Measurements from ENCODE around the gene OR10G2. TPM values are rescaled to one million over a fixed set of nuclear protein-coding genes. Genes with fewer than 3 reads are reported as not detected.

The OR10G2 gene, protein sequence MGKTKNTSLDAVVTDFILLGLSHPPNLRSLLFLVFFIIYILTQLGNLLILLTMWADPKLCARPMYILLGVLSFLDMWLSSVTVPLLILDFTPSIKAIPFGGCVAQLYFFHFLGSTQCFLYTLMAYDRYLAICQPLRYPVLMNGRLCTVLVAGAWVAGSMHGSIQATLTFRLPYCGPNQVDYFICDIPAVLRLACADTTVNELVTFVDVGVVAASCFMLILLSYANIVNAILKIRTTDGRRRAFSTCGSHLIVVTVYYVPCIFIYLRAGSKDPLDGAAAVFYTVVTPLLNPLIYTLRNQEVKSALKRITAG
- not detected for total RNA-seq (2021; ENCODE audit: unreplicated experiment)
- not detected in 2 replicates for polyA plus RNA-seq (2012)
- not detected for Bru-seq, nascent RNA
- not detected for BruChase-seq, experiment 1, labeled RNA remaining after a 6-hour chase
- BruChase-seq, experiment 2, labeled RNA remaining after a 2-hour chase, result not detected
- long read RNA-seq, result 0 reads

GRCh38 chr14:21634840-21635239 is at the start of gene OR10G2:
TSS of gene OR10G2 (minus strand) at chr14:21634940. CDS start at chr14:21634842, 98 bp downstream.
- Histone ChIP-seq H3K79me2 (ENCODE audit: insufficient read depth, low read length) (no peaks in the 10 kb centered on the region), H3K4me1 (ENCODE audit: control insufficient read depth in 1 of 2, insufficient read depth in 2 of 2, low read length in 2 of 2) (no peaks in the 10 kb centered on the region), H3K4me3 (replicated peaks in 1 of 2; ENCODE audit: low read depth in 1 of 2, low read length in 2 of 2) (no peak within 1 kb of the TSS), H3K9ac (ENCODE audit: low read length) (no peak within 1 kb of the TSS), H3K9me2 (ENCODE audit: insufficient read depth) (no peaks in the 10 kb centered on the region), H3K27ac (ENCODE audit: low read depth, low read length) (no peak within 1 kb of the TSS), H2AFZ (ENCODE audit: low read depth, low read length, poor library complexity, severe bottlenecking) (no peak within 1 kb of the TSS), H3K4me2 (ENCODE audit: low read length) (no peak within 1 kb of the TSS), H3K27me3 (ENCODE audit: insufficient read depth, low read length) (peaks cover 28% of the 10 kb centered on the region), H3K9me3 (ENCODE audit: control insufficient read depth in 1 of 2, insufficient read depth in 1 of 2, low read depth in 1 of 2, low read length in 2 of 2) (no peaks in the 10 kb centered on the region), H4K20me1 (ENCODE audit: insufficient read depth) (no peaks in the 10 kb centered on the region), H3K36me3 (ENCODE audit: control insufficient read depth in 1 of 2, insufficient read depth in 2 of 2, low read length in 2 of 2) (no peaks in the 10 kb centered on the region)
- ChIA-PET RAD21 (ENCODE audit: low non-redundant PET in 1 of 2, low total read pairs in 2 of 2, uncharacterized antibody in 2 of 2, unreplicated experiment in 2 of 2) (no interaction called here), POLR2A (no interaction called here), CTCF (no interaction called here)
- no peak for DNase-seq (ENCODE audit: low read depth, low spot score)
- no peak for ATAC-seq
- intact Hi-C loops (cut with micrococcal nuclease), result no loop called here
- no peak for TF ChIP-seq FOSL1 (IDR thresholded peaks at IDR 0.05; ENCODE audit: low read depth)
- TF ChIP-seq, protein P1, sequence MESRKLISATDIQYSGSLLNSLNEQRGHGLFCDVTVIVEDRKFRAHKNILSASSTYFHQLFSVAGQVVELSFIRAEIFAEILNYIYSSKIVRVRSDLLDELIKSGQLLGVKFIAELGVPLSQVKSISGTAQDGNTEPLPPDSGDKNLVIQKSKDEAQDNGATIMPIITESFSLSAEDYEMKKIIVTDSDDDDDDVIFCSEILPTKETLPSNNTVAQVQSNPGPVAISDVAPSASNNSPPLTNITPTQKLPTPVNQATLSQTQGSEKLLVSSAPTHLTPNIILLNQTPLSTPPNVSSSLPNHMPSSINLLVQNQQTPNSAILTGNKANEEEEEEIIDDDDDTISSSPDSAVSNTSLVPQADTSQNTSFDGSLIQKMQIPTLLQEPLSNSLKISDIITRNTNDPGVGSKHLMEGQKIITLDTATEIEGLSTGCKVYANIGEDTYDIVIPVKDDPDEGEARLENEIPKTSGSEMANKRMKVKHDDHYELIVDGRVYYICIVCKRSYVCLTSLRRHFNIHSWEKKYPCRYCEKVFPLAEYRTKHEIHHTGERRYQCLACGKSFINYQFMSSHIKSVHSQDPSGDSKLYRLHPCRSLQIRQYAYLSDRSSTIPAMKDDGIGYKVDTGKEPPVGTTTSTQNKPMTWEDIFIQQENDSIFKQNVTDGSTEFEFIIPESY (IDR thresholded peaks at IDR 0.05; ENCODE audit: extremely low read depth, insufficient replicate concordance, low read length), result no peak
- TF ChIP-seq REST (IDR thresholded peaks at IDR 0.05; ENCODE audit: low read depth), result no peak
- no peak for TF ChIP-seq TCF7L2 (IDR thresholded peaks at IDR 0.05; ENCODE audit: borderline replicate concordance, extremely low read depth, insufficient read depth, insufficient read length)
- no peak for TF ChIP-seq YY1 (IDR thresholded peaks at IDR 0.05; ENCODE audit: extremely low read depth, insufficient replicate concordance, low read depth, low read length)
- no peak for TF ChIP-seq ZFX (IDR thresholded peaks at IDR 0.05)
- TF ChIP-seq CEBPB (IDR thresholded peaks at IDR 0.05; ENCODE audit: low read depth), result no peak
- TF ChIP-seq ATF3 (IDR thresholded peaks at IDR 0.05), result no peak
- BruUV-seq (replicated peaks), result no TSS peak
